Fibroblast of gingiva (primary cell): ENCODE data around the gene LY86.
"Not testable (repeated sequence)": the region's sequence is repeated elsewhere in the genome, so short reads cannot be mapped to it uniquely, and the experiment has no call there.

Source experiments
- DNase-seq: peaks from one replicate; pipeline ENCODE4 v3.0.0-alpha.2; 2011; ENCODE audit warnings: low read depth

LY86 gene

GRCh38 chr6:6596529-6597328 lies 8.2 kb downstream of the LY86 start:
- no peak for DNase-seq

- DNase-seq = no peak
Observed at GRCh38 chr6:6597682-6598081, 9.2 kb downstream of the LY86 start.

GRCh38 chr6:6599468-6599873 lies 11.0 kb downstream of the LY86 start:
- no peak for DNase-seq

- no peak for DNase-seq
Observed at GRCh38 chr6:6600875-6601274, 12.4 kb downstream of the LY86 start.

GRCh38 chr6:6602262-6602661 lies 13.7 kb downstream of the LY86 start:
- no peak for DNase-seq

- no peak for DNase-seq
Observed at GRCh38 chr6:6603317-6603716, 14.8 kb downstream of the LY86 start.

DNA sequence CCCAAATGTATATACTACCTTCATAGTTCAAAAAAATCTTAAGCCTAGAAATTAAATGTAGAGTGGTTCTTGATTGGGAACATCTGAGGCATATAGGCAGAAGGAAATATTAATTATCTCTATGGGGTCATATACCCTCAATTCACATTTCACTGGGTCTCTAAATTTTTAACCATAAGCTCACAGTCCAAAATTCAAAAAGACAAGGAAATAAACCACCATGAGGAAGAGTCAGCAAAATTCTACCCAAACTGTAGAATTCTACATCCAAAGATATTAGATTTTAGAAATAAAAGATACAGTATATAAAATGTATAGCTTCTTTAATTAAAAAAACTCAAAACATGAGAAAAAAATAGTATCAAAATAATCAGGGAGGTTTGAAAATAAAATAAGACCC lies 15.5 kb downstream of the LY86 start:
- DNase-seq = no peak

DNA sequence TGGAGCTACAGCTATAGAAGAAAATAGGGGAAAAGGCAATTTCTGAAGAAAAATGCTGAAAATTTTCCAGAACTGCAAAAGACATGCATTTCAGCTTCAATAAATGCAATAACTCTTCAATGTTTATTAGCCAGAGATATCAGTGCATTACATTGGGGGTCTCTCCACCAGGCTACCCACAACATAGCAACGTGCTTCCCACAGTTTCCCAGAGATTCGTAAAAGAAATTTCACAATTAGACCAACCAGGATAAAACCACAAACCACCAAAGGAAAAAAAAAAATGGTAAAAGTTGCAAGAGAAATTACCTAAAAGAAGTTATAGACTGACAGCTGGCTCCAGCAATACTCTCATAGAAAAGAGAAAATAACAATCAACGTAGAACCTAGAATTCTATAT lies 16.0 kb downstream of the LY86 start:
- no peak for DNase-seq

DNA sequence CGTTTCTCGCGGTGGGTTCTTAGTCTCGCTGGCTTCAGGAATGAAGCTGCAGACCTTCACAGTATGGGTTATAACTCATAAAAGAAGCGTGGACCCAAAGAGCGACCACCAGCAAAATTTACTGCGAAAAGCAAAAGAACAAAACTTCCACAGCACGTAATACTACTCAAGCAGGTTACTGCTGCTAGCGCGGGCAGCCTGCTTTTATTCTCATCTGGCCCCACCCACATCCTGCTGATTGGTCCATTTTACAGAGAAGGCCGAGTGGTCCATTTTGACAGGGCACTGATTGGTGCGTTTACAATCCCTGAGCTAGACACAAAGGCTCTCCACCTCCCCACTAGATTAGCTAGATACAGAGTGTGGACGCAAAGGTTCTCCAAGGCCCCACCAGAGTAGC lies 17.4 kb downstream of the LY86 start:
- DNase-seq = no peak

- DNase-seq = not testable (repeated sequence)
Observed at GRCh38 chr6:6606391-6607030, 18.0 kb downstream of the LY86 start.

GRCh38 chr6:6609450-6609849 lies 20.9 kb downstream of the LY86 start:
- no peak for DNase-seq

DNA sequence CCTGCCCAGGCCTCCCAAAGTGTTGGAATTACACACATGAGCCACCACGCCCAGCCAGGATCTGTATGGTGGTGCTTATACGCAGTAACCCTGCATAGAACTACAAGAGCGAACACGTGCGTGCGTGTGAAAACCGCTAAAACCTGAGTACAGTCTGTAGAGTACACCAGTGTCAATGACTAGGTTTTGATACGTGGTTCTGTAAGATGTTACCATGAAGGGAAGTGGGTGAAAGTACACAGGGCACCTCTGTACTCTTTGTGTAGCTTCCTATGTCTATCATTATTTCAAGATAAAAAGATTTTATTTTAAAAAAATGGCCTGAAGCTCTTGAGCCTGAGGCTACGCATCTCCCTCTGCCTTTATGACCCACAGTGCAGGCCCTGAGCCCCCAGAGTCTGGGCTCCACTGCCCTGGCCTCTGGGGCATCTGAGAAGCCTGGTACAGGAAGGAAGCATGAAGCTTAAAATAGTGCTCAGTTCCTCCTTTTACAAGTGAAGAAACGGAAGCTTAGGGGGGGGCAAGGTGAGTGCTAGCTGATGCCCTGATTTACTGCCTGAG lies 21.6 kb downstream of the LY86 start:
- DNase-seq = no peak

DNA sequence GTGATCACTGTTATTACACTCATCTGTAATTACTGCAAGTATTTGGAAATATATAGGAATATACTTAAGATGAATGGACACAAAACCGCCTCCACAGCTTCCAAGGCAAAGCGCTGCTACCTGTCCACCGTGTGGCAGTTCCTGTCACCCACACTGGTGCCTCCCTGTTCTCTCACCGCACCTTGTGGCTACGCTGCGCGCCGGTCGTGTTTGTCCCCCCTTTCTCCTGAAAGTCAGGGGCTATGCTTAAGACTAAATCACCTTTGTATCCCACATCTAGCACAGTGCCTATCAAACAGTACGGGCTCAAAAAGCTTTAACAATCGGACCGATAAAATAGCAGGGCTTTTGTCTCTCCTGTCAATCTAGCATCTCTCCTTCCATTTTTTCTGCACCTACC lies 23.0 kb downstream of the LY86 start:
- DNase-seq = no peak

- DNase-seq = no peak
Observed at GRCh38 chr6:6612308-6612707, 23.8 kb downstream of the LY86 start.

DNA sequence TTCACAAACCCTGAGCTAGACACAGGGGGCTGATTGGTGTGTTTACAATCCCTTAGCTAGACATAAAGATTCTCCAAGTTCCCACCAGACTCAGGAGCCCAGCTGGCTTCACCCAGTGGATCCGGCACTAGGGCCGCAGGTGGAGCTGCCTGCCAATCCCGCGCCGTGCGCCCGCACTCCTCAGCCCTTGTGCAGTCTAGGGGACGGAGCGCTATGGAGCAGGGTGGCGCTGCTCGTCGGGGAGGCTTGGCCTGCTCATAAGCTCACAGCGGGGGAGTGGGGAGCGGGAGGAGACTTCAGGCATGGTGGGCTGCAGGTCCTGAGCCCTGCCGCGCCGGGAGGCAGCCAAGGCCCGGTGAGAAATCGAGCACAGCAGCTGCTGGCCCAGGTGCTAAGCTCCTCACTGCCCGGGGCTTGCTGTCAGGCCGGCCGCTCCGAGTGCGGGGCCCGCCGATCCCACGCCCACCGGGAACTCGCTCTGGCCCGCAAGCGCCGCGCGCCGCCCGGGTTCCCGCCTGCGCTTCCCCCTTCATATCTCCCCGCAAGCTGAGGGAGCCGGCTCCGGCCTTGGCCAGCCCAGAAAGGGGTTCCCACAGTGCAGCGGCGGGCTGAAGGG lies 24.7 kb downstream of the LY86 start:
- DNase-seq = not testable (repeated sequence)

DNA sequence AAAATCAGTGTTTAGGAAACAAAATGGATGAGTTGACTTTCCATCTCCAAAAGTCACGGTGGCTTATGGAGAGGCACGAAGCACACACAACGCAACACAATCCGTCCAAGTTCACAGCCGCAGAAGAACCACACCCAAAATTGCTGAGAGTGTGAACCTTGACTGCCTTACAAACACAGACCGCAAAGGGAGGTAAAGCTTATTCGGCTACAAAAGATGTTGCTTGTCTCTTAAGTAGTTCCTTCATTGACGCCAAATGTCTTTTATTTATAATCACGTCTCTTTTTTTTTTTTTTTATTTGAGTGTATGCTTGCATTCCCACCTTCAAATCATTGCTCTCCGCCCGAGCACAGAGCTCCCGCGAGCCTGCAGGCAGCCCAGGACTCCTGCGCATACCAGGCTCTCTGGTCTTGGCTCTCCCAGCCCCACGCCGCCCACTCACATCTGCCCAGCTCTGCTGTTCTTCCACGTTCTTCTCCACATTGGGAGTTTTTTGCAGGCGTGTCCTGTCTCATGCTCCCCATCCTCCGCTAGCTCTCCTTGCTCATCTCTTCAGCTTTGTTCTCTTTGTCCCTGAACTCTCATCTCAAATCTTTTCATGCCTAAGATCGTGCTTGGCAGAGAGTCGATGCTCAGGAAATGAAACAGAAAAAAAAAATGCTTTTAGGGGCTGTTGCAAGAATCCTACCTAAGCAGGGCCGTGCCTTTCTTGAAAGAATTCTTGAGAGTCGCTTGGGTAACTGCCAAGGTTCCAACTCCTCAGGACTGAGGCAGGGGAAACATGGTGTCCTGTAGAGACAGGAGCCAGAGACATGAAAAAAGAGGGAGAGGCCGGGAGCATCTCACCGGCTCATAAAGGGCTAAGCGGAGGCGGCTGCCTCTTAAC lies 25.8 kb downstream of the LY86 start:
- no peak for DNase-seq

DNA sequence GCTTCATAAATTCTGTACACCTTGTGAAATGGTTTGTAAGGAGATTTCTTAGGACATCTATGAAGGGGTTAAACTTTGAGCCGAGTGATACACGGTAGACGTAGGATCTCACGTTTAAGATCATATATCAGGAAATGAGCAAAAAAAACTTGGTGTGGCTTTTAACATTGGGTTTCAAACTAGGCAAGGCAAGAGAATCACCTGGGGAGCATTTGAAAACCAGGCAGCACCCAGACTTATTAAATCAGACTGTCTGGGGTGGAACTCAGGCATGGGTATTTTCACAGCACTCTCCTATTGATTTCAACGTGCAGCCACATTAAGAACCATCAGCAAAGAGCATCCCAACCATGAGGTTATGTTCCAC lies 26.4 kb downstream of the LY86 start:
- DNase-seq = no peak

GRCh38 chr6:6616656-6617055 lies 28.1 kb downstream of the LY86 start:
- DNase-seq = no peak

GRCh38 chr6:6619021-6619794 lies 30.7 kb downstream of the LY86 start:
- DNase-seq = no peak

DNA sequence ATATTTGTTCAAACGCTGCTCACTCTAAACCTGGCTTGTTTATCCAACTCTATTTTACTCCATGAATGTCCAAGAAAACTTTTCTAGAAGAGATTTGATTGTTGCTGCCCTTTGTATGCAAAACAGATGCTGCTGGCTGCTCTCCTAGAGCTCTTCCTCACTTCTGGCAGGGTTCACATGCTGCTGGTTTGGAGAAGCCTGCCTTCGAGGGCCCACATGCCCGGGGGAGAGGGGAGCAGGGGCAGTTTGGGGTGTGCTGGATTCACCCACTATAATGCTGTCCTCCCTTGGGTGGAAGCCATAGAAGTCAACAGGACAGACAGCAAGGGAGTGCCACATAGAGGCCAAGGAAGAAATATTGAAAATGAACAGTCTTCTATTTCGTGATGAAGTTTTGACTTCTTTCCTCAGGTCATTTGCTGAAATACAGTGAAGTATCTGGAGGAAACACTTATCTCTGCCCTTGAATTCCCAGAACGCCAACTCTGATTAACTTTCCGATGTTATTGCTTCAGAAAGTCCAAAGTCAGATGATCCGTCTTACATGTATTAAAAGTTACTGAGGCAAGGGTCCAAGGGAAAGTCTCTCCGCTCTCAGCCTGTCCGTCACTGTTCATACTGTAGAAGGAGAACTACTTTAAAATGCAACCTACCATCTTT lies 32.4 kb downstream of the LY86 start:
- DNase-seq = no peak

GRCh38 chr6:6622501-6622900 lies 34.0 kb downstream of the LY86 start:
- DNase-seq = peak; percentile 14
